CD4-positive, alpha-beta T cell treated with Interleukin-2 at 100 ng/mL for 4 hours (primary cell): ENCODE data around the gene RTN1.
"Not testable (repeated sequence)": the region's sequence is repeated elsewhere in the genome, so short reads cannot be mapped to it uniquely, and the experiment has no call there.

Experiments
- DNase-seq: peaks from one replicate; pipeline ENCODE4 v3.0.0-alpha.2; 2020; ENCODE audit warnings: low spot score

Gene RTN1

DNA sequence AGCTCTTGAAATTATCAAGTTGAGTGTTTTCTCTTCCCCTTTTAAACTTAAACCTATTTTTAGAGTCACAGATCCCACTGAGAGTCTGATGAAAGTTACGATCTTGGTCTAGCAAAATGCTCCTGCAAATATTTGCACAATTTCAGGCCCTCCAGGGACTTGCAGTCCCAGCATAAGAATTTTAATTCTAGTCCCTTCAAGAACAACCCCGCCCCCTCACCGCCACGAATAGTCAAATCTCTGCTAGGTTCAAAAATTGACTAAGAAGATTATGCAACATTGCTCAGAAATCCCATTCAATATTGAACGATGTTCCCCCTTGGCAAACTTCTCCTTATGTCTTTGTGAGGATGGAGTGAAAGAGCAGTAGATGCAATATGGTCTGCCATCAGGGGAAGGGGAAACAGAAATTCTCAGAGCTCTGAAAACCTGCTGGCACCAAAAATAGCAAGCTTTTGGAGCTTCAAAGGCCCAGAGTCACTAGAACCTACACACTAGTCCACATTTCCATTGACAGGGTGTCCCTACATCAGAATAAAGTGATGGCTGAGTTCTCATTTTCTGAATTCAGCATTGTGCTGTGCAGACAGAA is 166.4 kb downstream of the RTN1 start:
- DNase-seq: no peak

DNA sequence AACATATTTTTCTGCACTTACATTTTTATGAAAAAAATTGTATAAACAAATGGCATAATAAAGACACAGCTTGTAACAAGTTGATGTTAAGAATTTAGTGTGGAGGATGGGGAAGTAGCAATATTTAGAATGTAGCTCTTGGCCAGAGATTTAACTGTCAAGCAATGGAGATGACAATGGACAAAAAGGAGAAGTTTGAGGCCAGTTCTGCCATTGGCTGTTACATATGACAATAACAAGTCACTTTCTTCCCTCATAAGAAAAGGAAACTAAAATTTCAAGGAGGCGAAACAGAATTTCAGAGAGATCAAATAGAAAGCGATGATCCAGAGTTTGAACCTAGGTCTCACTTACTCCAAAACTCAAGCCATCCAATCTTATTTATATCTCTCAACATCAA is 171.1 kb downstream of the RTN1 start:
- no peak for DNase-seq

DNA sequence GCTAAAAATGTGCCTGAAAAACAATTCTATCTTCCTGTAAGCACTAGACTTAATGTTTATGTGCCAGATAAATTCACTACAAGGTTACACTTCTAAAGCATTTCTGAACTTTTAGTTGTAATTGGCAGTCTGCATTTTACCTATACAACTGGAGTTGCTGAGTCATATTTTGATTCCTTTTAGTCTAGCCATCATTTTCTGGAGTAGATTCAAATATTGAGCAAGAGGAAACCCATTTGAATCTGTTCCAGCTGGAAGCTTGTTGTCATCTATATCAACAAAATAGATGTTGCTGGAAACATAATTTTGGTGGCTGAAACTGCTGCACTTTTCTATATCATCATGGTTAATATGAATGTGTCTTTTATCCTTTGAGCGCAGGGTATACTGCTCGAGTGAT is 171.8 kb downstream of the RTN1 start:
- no peak for DNase-seq

DNA sequence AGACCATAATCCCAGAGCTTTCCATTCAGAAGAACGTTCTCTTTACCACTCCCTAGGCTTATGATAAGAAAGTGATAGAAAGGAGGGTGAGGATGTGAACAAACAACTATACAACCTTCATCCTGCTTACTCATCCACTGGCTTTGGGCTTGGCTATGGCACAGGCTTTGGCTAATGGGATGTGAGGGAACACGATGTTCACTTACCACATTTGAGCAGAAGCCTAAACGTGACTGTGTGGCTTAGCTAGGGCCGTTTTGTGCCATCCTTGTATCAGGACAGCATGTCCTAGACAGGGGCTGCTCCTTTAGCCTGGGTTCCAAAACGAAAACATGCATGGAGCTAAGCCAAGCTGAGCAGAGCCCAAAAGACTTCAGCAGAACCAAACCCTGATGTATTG is 175.4 kb downstream of the RTN1 start:
- DNase-seq: no peak

DNA sequence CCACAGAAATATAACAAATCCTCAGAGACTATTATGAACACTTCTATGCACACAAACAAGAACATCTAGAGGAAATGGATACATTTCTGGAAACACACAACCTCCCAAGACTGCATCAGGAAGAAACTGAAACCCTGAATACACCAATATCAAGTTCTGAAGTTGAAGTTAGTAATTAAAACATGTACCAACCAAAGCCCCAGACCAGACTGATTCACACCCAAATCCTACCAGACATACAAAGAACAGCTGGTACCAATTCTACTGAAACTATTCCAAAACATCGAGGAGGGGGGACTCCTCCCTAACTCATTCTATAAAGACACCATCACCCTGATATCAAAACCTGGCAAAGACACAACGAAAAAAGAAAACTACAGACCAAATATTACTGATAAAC is 179.3 kb downstream of the RTN1 start:
- no peak for DNase-seq

DNA sequence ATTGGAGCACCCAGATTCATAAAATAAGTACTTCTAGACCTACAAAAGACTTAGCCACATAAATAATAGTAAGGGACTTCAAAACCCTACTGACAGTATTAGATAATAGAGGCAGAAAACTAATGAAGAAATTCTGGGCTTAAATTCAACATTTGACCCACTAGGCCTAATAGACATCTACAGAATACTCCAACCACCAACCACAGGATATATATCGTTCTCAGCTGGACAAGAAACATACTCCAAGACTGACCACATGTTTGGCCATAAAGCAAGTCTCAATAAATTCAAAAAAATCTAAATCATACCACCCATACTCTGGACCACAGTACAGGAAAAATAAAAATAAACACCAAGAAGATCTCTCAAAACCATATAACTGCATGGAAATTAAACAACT is 180.2 kb downstream of the RTN1 start:
- DNase-seq: no peak

DNA sequence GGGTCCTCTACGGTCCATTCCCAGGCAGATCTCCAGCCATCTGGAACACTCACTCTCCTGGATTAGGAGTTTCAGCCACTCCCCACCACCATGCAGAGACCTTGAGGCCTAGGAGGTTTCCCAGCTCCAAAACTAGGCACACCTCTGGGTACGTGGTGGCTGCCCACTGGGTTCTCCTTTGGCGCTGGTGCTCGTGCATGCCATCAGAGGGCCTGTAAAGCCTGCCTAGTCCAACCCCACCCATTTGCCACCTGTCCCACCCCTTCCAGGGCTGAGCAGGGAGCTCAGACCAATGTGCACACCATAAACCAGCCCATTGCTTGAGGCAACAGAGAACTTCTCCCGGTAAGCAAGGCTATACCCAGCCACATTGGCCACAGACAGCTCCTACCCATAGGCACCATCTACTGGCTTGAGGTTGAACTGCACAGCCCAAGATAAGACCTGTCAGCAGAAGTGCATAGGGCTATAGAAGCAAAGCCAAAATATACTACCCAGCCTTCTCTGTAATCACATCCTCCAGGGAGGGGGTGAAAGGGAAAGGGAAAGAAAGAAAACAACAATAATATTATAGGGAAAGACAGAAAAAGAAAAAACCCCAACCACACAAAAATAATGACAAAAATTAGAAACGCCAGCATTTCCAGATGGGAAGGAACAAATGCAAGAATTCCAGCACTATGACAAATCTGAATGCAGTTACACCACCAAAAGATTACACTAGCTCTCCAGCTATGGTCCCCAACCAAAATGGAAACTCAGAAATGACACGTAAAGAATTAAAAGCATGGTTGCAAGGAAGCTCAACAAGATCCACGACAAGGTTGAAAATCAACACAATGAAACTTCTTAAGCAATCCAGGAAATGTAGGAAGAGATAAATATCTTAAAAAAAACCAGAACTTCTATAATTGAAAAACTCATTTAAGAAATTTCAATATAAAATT is 182.1 kb downstream of the RTN1 start:
- DNase-seq: no peak

DNA sequence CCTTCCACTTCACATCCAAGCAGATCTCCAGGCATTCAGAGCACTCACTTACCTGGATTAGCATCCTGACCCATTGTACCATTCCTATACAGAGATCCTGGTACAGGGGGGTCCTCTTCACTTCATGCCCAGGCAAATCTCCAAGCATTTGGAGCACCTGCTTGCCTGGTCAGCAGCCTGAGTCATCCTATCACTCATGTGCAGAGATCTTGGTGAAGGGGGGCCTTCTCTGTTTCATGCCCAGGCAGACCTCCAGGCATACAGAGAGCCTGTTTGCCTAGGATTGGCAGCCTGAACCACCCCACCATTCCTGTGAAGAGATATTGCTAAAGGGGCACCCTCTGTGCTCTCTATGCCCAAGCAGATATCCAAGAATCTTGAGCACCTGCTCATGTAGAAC is 182.9 kb downstream of the RTN1 start:
- DNase-seq: no peak

DNA sequence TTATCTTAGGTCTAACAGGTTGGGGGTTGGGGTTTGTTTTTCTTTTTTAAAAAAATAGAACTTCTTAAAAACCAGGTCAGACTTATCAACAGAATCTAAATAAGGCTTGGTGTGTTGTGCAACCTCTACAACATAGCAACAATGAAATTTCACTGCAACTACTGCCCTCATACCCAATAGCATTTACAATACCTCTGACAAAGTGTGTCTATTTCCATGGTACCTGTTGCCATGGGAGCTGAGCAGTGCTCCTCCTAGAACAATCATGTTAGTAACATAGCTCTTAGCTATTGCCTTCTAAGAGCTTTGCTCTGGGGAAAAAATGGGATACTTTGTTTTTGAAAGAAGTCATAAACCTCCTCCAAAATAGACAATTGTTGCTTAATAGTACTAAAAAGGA is 190.7 kb downstream of the RTN1 start:
- no peak for DNase-seq

DNA sequence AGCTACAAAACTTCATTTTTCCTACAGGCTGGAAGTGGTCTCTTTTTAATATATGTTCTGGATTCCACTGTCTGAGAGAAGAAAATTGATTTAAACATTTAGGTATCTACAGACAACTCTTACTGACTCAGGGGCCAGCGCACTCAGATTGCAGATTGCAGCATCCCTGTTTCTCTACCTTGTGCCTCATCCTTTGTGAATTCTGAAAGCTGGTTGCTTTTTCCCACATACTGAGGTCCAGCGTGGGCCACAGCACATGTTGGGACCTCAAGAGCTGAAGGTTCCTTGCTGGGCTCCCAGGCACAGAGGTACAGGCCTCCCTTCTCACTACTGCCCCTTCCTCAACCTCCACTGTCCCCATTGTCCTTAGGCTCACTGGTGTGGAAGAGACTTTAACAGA is 192.2 kb downstream of the RTN1 start:
- DNase-seq: no peak

DNA sequence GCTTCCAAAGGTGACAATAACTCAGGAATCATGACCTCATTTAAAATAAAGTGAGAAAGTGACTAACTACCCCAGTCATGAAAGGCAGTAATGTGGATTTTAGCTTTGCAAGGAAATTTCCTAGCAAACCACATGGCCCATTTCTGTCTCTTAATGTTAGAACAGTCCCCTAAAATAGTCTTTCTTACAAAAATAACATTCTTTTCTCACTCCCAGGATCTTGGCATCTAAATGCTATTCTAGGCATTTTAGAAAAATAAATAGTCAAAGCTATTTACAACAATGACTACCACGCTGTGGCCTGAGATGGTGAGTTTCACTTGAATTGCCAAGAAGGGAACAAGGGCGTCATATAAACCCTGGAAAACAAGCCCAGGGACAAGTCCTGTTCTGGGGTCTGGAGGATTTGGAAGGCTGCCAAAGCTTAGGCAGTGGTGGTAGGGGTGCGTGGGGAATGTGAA is 192.8 kb downstream of the RTN1 start:
- DNase-seq: no peak

DNA sequence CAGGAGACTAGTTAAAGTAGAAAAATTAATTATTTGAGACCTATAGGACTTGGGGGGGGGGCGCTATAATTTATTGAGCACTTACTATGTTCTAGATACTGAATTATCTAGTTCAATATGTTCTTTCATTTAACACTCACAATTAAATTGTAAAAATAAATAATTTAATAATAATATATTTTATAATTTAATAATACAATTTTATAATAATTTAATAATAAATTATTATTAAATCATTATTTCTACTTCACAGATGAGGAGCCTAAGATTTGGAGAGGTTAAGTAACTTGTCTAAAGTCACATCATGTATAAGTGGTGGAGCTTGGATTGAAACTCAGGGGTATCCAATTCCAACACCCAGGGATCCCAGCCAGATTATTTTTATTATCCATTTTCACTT is 195.2 kb downstream of the RTN1 start:
- DNase-seq: no peak

DNA sequence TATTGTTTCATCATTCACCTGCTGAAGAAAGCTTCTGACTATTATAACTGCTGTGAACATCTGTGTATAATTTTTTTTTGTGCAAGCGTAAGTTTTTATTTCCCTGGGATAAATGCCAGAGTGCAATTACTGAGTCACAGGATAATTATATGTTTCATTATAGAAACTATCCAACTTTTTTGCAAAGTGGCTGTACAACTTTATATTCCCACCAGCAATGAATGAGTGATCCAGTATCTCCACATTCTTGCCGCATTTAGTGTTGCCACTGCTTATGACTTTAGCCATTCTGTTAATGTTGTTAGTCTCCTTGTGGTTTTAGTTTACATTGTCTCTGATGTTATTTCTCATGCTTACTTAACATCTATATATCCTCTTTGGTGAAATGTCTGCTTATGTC is 205.8 kb downstream of the RTN1 start:
- no peak for DNase-seq

DNA sequence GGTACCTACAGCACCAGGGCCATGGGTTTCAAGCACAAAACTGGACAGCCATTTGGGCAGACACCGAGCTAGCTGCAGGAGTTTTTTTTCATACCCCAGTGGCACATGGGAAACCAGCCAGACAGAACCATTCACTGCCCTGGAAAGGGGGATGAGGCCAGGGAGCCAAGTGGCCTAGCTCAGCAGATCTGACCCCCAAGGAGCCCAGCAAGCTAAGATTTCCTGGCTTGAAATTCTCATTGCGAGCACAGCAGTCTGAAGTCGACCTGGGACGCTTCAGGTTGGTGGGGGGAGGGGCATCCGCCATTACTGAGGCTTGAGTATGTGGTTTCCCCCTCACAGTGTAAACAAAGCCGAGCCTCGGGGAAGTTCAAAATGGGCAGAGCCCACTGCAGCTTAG is 212.8 kb downstream of the RTN1 start:
- DNase-seq: no peak

DNA sequence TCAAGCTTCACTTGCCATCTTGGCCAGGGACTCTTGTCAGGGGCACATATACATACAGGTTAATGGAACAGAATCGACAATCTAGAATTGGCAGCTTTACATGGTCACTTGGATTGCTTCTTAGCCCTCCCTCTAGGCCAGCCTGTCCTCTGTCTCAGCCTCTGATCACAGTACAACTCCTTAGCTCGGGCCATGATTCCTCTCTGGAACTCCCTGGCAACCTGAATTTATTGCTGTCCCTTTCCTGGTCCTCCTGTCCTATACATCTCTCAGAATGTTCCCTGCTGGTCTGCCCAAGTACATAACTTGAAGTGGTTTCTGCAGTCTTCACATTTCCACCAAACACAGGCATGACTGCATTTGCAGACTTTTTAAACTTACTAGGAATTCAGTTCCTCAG is 214.1 kb downstream of the RTN1 start:
- DNase-seq: no peak

DNA sequence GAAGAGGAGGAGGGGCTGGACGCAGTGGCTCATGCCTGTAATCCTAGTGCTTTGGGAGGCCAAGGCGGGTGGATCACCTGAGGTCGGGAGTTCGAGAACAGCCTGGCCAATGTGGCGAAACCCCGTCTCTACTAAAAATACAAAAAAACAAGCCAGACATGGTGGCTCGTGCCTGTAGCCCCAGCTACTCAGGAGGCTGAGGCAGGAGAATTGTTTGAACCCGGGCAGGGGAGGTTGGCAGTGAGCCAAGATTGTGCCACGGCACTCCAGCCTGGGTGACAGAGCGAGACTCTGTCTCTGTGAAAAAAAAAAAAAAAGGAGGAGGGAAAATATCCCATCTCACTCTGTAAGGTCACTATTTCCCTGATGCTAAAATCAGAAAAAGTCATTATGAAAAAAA is 216.4 kb downstream of the RTN1 start:
- not testable (repeated sequence) for DNase-seq

DNA sequence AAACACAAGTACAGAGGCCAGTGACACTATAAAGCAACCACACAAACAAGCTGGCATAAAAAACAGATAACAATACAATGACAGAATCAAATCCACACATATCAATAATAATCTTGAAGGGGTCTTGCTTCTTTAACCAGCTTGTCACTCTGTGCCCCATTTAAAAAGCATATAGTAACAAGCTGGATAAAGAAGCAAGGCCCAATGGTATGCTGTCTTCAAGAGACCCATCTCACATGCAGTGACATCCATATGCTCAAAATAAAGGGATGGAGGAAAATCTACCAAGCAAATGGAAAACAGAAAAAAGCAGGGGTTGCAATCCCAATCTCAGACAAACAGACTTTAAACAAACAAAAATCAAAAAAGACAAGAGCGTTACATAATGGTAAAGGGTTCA is 223.7 kb downstream of the RTN1 start:
- DNase-seq: not testable (repeated sequence)

DNA sequence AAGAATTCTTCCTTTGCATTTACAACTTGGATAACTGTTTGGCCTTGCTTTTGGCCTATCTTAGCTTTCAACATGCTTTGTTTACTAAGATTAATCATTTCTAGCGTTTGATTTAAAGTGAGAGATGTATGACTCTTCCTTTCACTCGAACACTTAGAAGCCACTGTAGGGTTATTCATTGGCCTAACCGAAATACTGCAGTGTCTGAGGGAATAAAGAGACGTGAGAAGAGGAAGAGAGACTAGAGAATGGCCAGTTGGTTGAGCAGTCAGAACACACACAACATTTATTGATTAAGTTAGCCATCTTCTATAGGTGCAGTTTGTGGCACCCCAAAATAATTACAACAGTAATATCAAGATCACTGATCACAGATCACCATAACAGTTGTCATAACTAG is 231.7 kb downstream of the RTN1 start:
- DNase-seq: no peak

DNA sequence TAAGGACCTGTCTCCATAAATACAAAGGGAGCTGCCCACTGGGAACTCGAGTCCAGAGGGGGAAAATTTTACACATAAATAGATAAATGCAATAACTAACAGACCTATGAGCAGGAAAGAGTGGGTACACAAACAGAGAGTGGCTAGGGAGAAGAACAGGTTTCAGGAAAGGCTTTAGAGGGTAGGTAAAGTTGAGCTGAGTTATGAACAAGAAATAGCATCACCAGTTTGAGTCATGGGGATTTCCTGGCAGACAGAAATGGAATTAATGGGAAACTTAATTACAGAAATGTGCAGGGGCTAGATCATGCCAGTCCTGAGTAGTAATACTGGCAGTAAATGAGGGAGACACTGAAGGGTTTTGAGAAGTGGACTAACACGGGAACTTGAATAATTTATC is 236.0 kb downstream of the RTN1 start:
- no peak for DNase-seq

DNA sequence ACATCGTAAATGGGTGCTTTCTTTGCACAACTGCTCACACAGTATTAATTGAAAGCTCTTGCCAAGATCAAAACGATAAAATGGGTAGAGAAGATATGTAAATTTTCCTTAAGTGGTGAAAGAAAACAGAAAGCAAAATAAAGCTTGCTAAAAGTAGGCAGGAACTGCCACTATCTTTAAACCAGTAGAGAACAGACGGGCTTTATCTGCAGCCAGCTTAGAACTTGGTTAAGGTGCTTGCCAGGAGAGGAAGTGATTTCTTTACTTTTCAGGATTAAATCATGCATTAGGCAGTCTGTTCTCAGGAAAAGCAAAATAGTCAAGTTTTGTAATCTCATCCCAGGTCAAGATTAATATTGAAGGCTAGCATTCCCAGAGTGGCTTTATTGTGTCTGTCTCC is 237.1 kb downstream of the RTN1 start:
- no peak for DNase-seq

DNA sequence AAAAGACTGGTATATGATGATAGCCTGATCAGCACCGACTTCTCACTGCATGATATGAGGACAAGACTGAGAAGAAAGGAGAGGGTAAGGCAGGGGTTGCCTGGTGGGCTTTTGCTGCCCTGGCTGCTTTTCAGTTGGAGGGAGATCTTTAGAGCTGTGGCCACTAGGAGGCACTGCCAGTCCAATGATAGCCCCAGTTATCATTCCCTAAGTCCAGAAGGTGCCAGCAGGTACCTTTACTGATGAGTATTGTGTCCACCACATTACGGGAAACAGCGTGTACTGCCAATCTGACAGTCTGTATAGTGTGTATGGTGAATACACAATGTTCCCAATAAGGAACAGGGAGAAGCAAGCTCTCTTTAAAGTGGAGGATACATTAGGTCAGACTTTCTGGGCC is 238.2 kb downstream of the RTN1 start:
- no peak for DNase-seq

DNA sequence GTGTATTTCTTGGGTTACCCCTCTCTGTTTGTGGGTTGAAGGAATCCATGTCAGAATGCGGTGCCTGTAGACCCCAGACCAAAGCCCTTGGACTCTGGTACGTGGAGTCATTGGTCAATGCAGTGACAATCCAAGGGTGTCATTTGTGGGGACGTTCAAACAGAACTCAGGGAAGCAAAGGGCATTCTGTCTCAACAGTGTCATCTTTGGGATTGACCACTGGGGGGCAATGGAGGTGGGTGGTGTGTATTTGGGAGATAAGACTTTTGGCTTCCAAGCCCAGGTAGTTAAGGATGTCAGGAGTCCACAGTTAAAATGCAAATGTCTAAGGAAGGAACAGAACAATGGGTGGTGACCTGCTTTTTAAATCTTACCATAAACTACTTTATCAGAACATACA is 239.3 kb downstream of the RTN1 start:
- no peak for DNase-seq

DNA sequence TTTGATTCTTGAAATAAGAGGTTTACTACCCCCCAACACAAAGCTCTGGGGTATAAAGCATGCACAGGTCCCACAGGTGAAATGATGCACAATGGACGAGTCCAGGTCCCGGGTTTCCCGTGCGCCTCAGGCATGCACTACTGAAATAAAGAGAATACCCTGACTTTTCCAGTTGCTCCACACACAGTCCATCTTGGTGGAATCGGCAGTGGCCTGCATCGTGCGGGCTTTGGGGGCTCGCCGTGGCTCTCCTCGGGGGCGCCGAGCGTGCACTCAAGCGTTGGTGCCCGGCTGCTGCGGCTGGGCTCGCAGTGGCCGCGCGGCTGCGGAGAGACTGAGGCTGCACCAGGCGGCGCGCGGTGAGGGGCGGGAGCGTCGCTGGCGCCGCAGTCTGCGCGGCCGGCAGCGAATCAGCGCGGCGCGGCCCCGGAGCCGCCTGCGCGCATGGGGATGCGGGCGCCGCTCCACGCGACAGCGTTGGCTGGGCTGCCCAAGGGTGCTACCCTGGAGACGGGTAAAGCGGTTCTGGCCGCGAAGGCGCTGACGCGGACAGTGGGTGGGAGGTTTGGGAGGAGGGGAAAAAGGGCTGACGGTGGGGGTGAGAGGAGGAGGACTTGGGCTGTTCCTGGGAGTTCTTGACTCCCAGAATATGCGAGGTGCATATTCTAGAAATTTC is 240.2 kb downstream of the RTN1 start:
- DNase-seq: no peak
